Uterus (tissue), 2 donors: ENCODE measurements around the gene LAMB3.

ENCODE experiments used
- CTCF ChIP-seq, 4 experiments: fragments of 200-600 bp in 2 of 4; fragments of 450-650 bp in 2 of 4; sonication (generic) in 2 of 4; IDR thresholded peaks; one replicate each; pipeline ENCODE4 v1.5.1; 2016 to 2019; ENCODE audit warnings: antibody characterized with exemption in 4 of 4, mild to moderate bottlenecking in 2 of 4, moderate library complexity in 1 of 4
- POLR2A ChIP-seq, 2 donors: fragments of 450-650 bp; IDR thresholded peaks; one replicate each; pipeline ENCODE4 v1.6.1; 2016; ENCODE audit warnings: antibody characterized with exemption in 2 of 2, mild to moderate bottlenecking in 1 of 2, moderate library complexity in 1 of 2

- TF ChIP-seq CTCF (IDR thresholded peaks at IDR 0.05): no peak
- no peak for TF ChIP-seq POLR2A (IDR thresholded peaks at IDR 0.05)
These were observed 21.6 kb upstream of the LAMB3 start for GRCh38 chr1:209673631-209674417.
